T follicular helper cell (primary cell): Measurements from ENCODE around the gene SKAP2.

Experiments used
- DNase-seq: peaks from one replicate; pipeline ENCODE4 v3.0.0-alpha.2; 2020; ENCODE audit warnings: low read depth
- total RNA-seq, 2 experiments: gene quantifications; one replicate each; lab custom pipeline; 2026; lab: John Stamatoyannopoulos, UW

The SKAP2 gene
- total RNA-seq = 10.6 to 18.4 reads per million in 2 experiments

- peak; percentile 70 for DNase-seq
These were observed at the start of gene SKAP2 for GRCh38 chr7:26864309-26865093. TSS of gene SKAP2 (minus strand) at chr7:26864590. CDS start at chr7:26864429, 161 bp downstream.

DNA sequence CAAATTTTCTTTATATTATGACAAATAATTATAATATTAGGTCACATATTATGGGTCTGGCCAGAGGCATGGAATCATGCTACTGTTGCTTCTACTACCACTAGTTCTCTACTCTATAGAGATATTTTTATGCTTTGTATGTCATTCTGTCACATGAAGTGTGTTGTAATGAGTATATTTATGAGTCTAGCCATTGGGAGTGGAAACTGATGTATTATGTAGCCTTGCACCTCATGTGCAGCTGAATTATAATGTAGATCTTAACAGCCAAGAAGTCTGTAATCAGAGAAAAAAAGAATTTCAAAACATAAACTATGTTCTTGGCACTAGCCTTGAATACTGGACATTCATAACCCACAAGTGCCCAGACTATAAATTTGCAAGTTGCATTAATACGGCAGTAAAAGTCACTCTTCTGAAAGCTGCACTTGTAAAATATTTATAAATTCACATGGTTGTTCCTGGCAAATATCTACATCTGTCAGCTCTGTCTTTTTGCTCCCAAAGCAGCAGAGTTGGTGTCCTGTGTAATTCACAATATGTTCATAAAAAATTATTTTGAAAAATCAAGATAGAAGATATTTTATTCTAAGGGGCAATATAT is 48.6 kb upstream of the SKAP2 start:
- DNase-seq = no peak

GRCh38 chr7:26912338-26912737 is 47.9 kb upstream of the SKAP2 start:
- DNase-seq = no peak

DNA sequence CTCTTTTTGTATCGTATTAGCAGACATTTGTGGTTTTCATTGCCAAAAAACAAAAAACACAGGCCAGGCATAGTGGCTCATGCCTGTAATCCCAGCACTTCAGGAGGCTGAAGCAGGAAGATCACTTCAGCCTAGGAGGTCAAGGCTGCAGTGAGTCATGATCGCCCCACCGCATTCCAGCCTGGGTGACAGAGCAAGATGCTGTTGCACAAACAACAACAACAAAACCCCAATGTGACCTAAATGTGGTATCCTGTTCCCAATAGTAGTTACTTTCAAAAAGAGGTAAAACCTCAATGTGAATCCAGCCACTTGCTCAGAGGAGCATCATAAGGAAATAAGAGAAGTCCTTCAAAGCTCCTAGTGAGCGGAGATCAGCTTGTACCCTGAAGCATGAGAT is 45.8 kb upstream of the SKAP2 start:
- no peak for DNase-seq

DNA sequence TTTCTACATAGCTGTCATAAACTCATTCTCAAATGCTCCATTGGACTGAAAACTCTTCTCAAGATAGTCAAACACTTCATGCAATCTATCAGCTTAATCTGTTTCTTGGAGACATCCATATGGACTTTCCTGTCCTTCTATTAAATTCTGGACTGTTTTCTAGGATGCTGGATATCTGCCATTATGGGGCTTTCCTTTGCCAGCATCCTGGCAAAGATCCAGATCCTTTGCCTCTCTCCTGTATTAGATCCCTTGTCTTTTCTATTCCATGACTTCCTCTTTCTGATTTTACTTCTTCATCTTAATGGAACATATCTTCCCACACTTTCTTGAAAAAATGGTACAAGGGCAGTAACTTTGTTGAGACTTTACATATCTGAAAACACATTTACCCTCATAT is 35.9 kb upstream of the SKAP2 start:
- DNase-seq = no peak

GRCh38 chr7:26899519-26899918 is 35.1 kb upstream of the SKAP2 start:
- DNase-seq = no peak

GRCh38 chr7:26898891-26899290 is 34.5 kb upstream of the SKAP2 start:
- no peak for DNase-seq

DNA sequence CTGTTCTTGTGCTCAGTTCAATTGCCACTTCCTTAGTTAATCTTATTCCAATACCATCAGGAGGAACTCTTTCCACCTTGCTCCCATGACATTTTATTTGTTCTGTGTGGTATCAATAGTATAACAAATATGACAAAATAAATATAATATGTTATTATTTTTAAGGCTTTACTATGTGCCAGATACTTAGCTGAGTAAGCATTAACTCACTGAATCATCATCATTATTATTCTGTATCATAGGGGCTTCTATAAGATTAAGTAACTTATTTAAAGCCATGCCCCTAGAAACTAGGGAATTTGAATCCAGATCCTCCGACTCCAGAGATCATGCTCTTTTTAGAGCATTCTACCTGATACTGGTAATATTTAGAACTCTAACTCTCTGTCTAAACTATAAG is 33.5 kb upstream of the SKAP2 start:
- DNase-seq = no peak

GRCh38 chr7:26891400-26892350 is 27.3 kb upstream of the SKAP2 start:
- no peak for DNase-seq

GRCh38 chr7:26880852-26881251 is 16.5 kb upstream of the SKAP2 start:
- DNase-seq = no peak

GRCh38 chr7:26879671-26880070 is 15.3 kb upstream of the SKAP2 start:
- DNase-seq = no peak

GRCh38 chr7:26868841-26869495 is 4.6 kb upstream of the SKAP2 start:
- no peak for DNase-seq

GRCh38 chr7:26865094-26865388 is 651 bp upstream of the SKAP2 start:
- DNase-seq = no peak

DNA sequence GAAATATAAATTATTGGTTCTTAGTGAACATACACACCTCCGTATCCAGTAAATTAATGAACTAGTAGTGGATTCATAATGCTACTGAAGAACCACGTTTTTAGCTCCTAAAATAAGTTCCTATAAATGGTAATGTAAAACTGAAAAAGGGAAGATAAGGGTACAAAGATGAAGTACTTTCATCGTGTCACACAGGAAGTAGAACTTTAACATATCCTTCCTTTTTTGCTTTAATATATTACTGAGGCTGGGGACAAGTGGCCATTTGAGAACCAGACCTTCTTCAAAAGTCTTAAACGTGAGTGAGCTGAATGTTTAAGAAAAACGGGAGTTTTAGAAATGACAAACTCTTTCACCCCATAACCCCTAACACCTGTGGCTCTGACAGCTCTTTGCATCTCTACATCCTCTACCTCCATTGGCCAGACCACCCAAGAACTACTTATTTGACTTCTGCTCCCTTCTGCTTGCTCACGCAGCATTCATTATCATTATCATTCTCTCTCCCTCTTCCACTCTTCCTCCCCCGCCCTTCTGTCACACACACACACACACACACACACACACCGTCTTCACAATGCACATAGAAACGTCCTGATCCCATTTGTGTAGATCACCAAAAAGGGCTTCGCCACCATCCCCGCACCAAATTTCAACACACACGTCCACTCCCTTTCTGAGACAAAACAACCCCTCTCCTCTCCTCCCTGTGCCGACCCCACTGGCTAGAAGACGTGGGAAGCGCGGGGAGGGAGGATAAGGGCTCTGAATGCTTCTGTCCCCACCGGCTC is 677 bp downstream of the SKAP2 start:
- DNase-seq = no peak

DNA sequence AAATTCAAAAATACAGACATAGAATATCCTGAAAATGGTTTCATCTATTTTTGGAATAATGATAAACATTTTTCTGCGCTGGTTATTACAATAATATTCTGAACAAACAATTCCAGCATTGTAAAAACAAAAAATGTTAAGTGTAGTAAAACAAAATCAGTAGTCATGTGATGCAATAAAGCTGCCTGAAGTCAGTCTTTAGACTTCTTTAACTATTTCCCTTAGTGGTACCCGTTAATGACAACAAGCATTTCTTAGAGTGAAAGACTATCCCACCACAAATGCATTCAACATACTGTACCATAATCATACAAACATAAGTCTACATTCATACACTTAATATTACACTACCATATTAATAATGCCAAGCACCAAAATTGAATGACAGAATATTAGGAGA is 1.6 kb downstream of the SKAP2 start:
- DNase-seq = no peak

DNA sequence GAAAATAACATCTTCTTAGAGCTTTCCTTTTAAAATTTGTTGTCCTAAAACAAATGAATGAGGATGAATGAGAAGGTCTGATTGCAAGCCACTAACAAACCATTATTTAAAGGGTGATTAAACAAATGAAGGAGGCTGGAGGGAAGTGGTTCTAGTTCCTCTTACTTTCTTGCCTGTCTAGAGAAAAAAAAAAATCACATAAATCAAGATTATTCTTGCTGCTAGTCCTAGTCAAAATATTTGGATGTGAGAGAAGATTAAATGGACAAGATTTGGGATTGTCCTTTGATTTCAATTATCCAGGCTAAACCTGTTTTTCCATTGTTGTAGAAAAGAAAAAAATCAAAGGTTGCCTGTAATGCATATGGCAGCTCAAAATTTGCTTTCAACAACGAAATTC is 3.3 kb downstream of the SKAP2 start:
- DNase-seq = no peak

- DNase-seq = no peak
These were observed 4.0 kb downstream of the SKAP2 start for GRCh38 chr7:26860361-26860760.

DNA sequence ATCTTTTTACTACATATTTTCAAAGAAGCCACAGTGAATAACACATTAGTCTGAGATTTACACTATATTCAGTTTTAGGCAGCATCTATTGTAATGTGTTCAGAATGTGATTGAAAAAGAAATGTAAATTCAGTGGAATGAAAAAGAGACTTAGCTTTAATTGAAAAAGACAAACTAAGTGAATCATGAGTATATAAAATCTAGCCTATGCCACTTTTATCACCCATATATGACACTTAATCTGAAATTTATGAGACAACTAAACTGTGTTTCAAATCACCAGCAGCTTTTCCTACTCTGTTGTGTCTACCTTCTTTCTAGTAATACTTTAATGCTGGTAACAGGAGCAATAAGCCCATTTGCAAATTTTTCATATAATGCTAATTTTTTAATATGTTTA is 4.7 kb downstream of the SKAP2 start:
- no peak for DNase-seq

DNA sequence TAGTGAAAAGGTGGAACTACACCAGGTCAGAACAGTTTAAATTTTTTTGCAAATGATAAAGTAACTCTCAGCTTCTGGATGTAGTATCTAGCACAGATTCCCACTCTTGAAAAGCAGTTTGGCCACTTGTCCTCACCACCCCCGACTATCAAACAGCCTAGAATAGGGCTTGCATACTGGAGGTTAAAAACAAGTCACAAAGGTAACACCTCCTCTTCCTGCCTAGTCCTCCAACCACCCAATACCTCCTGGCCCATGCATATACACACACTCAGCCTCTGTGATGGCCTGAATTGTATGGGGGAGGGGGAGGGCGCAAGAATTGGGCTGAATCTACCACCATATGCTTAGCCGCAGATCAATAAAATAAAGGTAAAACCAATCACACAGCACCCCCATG is 5.7 kb downstream of the SKAP2 start:
- no peak for DNase-seq

DNA sequence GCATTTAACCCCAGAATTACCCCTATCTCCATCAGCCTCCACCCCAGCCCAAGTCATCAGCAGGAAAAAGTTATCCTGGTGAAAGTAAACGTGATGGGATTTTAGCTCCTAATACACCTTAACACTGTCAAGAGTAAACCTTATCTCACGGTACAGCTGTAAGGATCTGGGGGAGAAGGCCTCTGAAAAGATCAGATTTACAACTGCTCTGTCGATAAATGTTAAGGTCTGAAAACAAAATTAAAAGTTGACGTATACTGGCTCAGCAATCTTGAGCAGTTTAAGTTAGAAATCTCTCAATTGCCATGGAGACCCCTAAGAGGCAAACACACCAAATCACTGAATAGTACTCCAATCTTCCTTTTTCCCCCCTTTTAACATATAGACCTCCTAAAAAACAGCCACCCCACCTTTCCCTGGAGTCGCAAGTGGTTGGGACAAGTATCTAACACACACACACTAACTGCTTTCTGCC is 6.1 kb downstream of the SKAP2 start:
- DNase-seq = no peak

DNA sequence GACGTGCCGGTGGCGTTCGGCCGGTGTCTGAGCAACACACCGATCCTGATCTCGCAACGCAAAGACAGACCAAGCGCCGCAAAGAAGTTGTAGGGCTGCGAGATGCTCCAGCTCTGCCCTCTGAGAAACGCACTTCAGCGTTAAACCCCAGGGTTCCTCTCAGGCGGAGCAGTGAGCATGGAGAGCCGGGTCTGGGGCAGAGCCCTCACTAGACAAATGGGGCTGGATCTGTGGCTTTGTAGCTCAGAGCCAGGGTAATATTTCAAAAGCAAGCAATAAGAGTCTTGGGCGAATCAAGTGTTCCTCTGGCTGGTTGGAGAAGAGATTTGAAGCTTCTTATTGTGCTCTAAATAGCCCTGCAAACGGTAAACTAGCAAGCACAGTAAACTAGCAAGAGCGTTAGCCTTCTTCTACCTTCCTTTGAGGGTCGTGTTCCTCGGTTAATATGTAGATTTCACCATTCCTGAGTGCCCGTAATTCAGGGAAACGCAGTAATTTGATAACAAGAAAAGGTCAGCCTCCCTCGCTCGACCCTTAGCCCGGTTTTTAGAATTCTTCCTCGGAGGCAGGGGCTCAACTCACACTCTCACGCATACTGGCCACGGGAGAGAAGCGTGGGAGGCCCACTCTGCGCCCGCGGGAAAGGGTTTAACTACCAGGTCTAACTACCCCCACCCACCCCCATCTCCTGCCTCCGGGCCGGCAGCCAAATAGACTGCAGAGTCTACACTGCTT is 6.7 kb downstream of the SKAP2 start:
- DNase-seq = no peak
